ENCODE results near the gene SNTG2. TPM values are rescaled to one million over a fixed set of nuclear protein-coding genes. Genes with fewer than 3 reads are reported as not detected.

Gene SNTG2
- total and polyA plus RNA-seq, 4 donors = not detected

DNA sequence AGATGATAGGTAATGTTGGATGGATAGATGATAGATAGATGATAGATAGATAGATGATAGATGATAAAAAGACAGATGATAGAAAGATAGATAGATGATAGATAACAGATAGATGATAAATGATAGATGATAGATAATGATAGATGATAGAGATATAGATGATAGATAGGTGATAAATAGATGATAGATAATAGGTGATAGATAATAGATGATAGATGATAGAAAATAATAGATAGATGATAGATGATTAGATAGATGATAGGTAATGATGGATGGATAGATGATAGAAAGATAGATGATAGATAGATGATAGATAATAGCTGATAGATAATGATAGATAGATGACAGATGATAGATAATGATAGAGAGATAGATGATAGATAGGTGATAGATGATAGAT lies 31.0 kb upstream of the SNTG2 start:
- Histone ChIP-seq H3K36me3 (ENCODE audit: control insufficient read depth in 4 of 4, insufficient read depth in 3 of 4, low read depth in 1 of 4, low read length in 3 of 4) (no peaks in the 10 kb centered on the region), H3K27me3 (ENCODE audit: control insufficient read depth in 4 of 4, insufficient read depth in 4 of 4, low read length in 3 of 4) (peaks cover 0 to 2% (median under 1%) of the 10 kb centered on the region in 4 donors), H3K4me1 (ENCODE audit: control insufficient read depth in 4 of 4, insufficient read depth in 4 of 4, low read length in 3 of 4) (no peaks in the 10 kb centered on the region), H3K4me3 (ENCODE audit: low read depth in 1 of 3, low read length in 3 of 3) (no peak overlapping the region), H3K9me3 (ENCODE audit: control insufficient read depth in 4 of 4, low read length in 3 of 4) (peaks cover 0 to 4% (median 0%) of the 10 kb centered on the region in 4 donors), H3K27ac (ENCODE audit: low read depth in 1 of 2, low read length in 2 of 2) (no peak overlapping the region), H3K9ac (ENCODE audit: low read depth in 1 of 2, low read length in 2 of 2) (no peak overlapping the region)
- TF ChIP-seq HNF4G (IDR thresholded peaks at IDR 0.05) (no peak), JUND (IDR thresholded peaks at IDR 0.05) (no peak), NR2F2 (IDR thresholded peaks at IDR 0.05) (no peak), RXRA (IDR thresholded peaks at IDR 0.05) (no peak), GABPA (IDR thresholded peaks at IDR 0.05 in 1 of 2, conservative IDR thresholded peaks at IDR 0.05 in 1 of 2) (no peak), ZBTB33 (IDR thresholded peaks at IDR 0.05) (no peak), SP1 (IDR thresholded peaks at IDR 0.05) (no peak), EGR1 (IDR thresholded peaks at IDR 0.05; ENCODE audit: low read depth in 2 of 2) (no peak), YY1 (IDR thresholded peaks at IDR 0.05) (no peak), FOXA1 (IDR thresholded peaks at IDR 0.05) (no peak), ATF3 (IDR thresholded peaks at IDR 0.05) (no peak), FOXA2 (IDR thresholded peaks at IDR 0.05) (no peak), HNF4A (conservative IDR thresholded peaks at IDR 0.05) (no peak), TAF1 (conservative IDR thresholded peaks at IDR 0.05) (no peak), RAD21 (IDR thresholded peaks at IDR 0.05) (no peak)
- TF ChIP-seq, protein P1, sequence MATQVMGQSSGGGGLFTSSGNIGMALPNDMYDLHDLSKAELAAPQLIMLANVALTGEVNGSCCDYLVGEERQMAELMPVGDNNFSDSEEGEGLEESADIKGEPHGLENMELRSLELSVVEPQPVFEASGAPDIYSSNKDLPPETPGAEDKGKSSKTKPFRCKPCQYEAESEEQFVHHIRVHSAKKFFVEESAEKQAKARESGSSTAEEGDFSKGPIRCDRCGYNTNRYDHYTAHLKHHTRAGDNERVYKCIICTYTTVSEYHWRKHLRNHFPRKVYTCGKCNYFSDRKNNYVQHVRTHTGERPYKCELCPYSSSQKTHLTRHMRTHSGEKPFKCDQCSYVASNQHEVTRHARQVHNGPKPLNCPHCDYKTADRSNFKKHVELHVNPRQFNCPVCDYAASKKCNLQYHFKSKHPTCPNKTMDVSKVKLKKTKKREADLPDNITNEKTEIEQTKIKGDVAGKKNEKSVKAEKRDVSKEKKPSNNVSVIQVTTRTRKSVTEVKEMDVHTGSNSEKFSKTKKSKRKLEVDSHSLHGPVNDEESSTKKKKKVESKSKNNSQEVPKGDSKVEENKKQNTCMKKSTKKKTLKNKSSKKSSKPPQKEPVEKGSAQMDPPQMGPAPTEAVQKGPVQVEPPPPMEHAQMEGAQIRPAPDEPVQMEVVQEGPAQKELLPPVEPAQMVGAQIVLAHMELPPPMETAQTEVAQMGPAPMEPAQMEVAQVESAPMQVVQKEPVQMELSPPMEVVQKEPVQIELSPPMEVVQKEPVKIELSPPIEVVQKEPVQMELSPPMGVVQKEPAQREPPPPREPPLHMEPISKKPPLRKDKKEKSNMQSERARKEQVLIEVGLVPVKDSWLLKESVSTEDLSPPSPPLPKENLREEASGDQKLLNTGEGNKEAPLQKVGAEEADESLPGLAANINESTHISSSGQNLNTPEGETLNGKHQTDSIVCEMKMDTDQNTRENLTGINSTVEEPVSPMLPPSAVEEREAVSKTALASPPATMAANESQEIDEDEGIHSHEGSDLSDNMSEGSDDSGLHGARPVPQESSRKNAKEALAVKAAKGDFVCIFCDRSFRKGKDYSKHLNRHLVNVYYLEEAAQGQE (IDR thresholded peaks at IDR 0.05) = no peak
- TF ChIP-seq, protein P2, sequence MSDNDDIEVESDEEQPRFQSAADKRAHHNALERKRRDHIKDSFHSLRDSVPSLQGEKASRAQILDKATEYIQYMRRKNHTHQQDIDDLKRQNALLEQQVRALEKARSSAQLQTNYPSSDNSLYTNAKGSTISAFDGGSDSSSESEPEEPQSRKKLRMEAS (IDR thresholded peaks at IDR 0.05) = no peak
- DNase-seq (ENCODE audit: low spot score) = no peak

- Histone ChIP-seq H3K36me3 (ENCODE audit: control insufficient read depth in 4 of 4, insufficient read depth in 3 of 4, low read depth in 1 of 4, low read length in 3 of 4) (no peaks in the 10 kb centered on the region), H3K9ac (ENCODE audit: low read depth in 1 of 2, low read length in 2 of 2) (no peak overlapping the region), H3K27ac (ENCODE audit: low read depth in 1 of 2, low read length in 2 of 2) (no peak overlapping the region), H3K9me3 (ENCODE audit: control insufficient read depth in 4 of 4, low read length in 3 of 4) (no peaks in the 10 kb centered on the region), H3K4me3 (ENCODE audit: low read depth in 1 of 3, low read length in 3 of 3) (no peak overlapping the region), H3K27me3 (ENCODE audit: control insufficient read depth in 4 of 4, insufficient read depth in 4 of 4, low read length in 3 of 4) (peaks cover 0 to 5% (median 2%) of the 10 kb centered on the region in 4 donors), H3K4me1 (ENCODE audit: control insufficient read depth in 4 of 4, insufficient read depth in 4 of 4, low read length in 3 of 4) (no peaks in the 10 kb centered on the region)
- TF ChIP-seq FOXA2 (IDR thresholded peaks at IDR 0.05) (no peak), NR2F2 (IDR thresholded peaks at IDR 0.05) (no peak)
- DNase-seq (ENCODE audit: low spot score) = no peak
- 83% methylated on average over 11 of the region's 11 CpGs for WGBS
Observed at GRCh38 chr2:920573-920972, 30.1 kb upstream of the SNTG2 start.
